HG03196 (cell line): Measurements from ENCODE around the gene ZNF606.
A peak's percentile ranks its signal among the peaks of the same experiment; 100 is the strongest.

Experiments
- ATAC-seq: cut with Tn5 transposase; IDR thresholded peaks from one replicate; pipeline ENCODE4 v1.9.1; 2021; ENCODE audit not compliant: unreplicated experiment

The ZNF606 gene

DNA sequence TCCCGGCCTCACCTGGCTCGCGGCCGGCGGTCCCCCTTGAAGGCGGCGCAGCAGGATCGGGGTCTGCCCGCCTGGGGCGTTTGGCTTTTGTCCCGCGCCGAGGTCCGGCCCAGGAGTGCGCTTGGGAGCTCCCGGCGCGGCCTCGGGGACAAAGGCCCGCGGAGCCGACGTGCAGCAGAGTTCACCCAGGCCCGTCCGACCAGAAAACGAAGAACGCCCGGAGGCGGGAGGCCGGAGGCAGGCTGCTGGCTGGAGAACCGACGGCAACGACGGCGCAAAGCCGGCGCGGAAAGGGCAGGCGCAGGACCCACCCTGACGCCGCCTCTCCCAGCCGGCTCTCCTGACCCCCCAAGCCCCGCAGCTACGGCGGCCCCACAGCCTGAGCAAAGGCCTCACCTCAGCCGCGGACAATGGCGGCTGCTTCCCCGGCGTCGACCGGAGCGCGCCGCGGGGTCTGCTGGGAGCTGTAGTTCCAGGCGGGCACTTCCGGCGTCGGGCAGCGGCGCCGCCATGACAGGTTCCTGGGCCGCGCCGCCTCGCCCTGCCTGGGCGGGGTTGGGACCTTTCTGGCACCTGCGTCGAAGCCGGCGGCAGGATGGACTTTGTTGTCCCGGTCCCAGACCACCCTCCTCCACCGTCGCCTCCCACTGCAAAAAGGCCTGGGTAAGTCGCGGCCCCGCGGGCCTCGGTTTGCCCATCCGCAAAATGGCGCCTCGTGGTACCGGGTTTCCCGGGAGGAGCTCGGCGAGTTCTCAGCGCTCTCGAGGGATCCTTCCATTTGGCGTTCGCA lies at the start of gene ZNF606:
Gene ZNF606, minus strand, starts transcription at position 437 of the 790 bp plus-strand sequence. CDS start 1,501 bp downstream, outside the sequence.
- peak; percentile 95 for ATAC-seq

DNA sequence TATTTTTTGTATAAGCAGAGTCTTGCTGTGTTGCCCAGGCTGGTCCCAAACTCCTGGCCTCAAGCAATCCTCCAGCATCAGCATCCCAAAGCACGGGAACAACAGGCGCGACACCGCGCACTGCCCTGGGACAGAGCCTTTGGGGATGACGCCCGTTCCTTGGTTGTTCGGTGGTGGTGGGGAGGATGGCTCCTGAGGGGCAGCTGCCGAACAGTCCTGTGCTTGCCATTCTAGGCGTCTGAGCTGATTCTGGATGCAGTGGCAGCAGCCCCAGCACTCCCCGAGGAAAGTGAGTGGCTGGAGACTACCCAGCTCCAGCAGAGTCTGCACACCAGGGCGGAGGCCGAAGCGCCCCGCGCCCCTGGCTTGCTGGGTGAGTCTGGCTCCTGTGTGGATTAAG lies 49.6 kb upstream of the ZNF606 start:
- no peak for ATAC-seq

DNA sequence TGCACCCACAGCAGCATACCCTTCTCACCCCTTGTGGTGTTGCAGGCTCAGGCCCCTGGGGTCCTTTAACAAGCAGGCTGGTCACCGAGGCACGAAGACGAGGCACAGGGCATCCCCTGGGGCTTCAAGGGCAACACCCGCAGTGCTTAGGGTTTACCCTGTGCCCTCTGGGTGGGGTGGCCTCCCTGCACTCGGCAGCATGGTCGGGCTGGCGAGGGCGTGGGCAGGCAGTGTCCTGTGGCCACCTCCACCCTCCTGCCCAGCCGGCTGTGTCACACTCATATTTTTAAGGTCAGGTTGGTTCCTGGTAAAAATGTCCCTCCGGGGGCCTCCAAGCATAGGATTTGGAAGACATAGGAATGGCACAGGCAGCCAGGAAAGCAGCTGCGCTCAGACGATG lies 45.1 kb upstream of the ZNF606 start:
- no peak for ATAC-seq

DNA sequence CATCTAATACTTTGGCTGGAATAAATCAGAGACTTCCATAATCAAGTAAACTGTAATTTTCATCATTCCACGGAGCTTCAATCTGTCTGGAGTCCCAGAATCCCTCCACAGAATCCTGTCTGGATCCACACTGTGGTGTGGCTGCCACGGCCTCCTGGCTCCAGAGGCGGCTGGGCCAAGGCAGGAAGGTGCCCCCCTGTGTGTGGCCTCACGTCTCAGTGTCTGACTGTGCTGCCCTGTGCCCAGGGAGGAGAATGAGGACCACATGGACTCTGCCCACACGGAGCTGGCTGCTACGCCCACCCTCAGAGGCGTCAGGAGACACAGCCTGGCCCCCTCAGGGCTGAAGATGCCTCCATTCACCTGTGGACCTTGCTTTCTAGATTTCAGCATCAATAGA lies 44.2 kb upstream of the ZNF606 start:
- ATAC-seq: no peak

DNA sequence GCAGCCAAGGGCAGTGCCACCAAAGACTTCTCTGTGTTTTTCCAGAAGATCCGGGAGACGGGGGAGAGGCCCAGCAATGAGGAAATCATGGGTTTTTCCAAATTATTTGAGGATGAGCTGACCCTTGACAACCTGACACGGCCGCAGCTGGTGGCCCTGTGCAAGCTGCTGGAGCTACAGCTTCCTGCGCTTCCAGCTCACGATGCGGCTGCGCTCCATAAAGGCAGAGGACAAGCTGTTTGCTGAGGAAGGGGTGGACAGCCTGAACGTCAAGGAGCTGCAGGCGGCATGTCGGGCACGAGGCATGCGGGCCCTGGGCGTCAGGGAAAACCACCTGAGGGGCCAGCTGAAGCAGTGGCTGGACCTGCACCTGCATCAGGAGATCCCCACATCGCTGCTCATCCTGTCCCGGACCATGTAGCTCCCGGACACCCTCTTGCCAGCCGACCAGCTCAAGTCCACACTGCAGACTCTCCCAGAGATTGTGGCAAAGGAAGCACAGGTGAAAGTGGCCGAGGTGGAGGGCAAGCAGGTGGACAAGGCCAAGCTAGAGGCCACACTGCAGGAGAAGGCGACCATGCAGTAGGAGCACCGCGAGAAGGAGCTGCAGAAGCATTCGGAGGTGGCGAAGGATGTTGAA lies 42.9 kb upstream of the ZNF606 start:
- no peak for ATAC-seq

DNA sequence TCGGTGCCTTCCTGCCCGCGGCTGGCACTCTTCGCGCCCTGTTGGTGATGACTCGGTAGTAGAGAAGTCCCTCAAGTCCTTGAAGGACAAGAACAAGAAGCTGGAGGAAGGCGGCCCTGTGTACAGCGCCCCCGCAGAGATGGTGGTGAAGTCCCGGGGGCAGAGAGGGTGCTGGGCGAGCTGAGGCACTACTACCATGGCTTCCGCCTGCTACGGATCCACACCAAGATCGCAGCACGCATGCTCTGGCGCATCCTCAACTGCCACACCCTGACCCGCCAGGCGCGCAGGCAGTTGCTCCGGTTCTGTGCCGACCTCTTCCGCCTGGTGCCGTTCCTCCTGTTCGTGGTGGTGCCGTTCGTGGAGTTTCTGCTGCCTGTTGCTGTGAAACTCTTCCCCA lies 42.3 kb upstream of the ZNF606 start:
- no peak for ATAC-seq

DNA sequence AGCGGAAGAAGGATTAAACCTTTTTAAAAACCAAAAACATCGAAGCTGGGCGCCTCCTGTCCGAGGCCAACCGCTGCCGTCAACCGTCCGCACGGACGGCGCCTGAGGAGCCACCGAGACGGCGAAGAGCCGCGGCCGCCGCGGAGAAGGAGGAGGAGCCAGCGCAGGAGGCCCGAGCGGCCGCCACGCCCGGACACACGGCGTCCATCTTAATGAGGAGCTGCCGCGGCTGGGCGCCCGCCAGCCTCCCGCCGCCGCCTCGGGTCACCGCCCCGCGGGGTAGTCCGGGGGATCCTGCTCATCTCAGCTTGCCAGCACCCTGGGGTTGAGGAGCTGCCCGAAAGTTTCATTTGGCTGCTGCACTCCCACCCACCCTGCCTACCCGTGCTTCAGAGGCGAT lies 41.8 kb upstream of the ZNF606 start:
- no peak for ATAC-seq

DNA sequence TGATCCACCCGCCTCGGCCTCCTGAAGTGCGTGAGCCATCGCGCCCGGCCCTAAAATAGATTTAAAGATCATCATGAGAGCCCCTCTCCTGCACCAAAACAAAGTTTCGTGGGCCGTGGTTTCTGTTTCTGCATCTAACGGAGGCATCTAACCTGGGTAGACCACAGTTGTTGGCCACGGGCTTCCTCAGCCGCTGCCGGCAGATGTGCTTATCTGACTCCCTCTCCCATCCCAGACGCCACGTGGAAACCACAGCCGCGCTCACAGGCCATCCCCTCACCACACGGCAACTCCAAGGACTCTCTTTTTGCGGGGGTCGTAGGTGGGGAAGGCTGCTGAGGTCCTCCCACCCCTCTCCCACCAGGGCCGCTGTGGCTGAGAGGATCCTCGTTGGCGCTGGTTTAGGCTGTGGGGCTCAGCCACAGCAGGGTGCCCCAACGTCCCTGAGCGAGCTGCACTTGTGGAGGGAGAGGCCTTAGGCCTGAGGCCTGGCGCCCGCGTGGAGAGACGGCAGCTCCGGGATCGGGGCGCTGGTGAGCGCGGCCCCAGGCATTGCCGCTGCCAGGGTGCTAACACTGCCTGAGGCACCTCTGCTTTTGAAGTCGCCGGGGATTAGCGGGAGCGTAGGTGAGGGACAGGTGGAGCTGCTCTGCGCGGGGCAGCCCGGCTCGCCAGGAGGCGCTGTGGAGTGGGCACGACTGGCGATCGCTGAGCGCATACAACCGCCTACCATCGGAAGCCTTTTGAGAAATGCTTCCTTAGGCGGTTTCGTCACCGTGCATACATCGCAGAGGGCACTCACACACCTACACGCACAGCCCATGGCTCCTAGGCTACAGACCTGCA lies 40.1 kb upstream of the ZNF606 start:
- ATAC-seq: no peak

DNA sequence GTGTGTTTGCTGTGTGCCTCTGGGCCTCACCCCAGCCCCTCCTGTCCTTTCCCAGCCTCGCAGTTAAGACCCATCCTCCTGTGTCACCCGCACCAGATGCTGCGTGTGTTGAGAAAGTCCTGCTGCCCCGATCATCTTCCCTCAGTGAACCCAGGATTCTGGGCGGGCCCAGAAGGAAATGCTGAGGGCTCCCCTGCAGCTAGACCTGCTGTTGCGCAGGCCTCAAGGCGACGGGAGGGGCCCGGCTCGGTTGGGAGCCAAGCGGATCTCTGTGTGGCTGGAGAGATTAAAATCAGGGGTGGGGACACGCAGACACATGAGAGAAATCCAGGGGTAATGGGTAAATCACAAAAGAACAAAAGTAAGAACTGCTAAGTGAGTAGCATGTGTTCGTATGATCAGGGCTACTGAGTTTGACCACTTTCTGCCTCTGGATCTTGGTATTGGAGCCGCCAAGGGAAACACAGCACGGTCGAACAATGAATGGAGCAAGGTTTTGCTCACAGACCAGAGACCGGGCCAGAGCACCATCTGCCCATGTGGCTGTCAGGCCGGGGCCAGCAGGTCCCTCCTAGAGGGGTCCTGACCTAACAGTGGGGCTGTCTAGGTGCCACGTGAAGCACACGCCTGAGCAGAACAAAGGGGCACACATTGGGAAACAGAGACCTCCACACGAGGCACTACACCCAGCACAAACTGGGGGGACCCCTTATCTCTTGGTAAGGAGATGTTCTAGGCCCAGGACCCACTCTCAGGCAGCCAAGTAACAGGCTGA lies 38.3 kb upstream of the ZNF606 start:
- no peak for ATAC-seq

DNA sequence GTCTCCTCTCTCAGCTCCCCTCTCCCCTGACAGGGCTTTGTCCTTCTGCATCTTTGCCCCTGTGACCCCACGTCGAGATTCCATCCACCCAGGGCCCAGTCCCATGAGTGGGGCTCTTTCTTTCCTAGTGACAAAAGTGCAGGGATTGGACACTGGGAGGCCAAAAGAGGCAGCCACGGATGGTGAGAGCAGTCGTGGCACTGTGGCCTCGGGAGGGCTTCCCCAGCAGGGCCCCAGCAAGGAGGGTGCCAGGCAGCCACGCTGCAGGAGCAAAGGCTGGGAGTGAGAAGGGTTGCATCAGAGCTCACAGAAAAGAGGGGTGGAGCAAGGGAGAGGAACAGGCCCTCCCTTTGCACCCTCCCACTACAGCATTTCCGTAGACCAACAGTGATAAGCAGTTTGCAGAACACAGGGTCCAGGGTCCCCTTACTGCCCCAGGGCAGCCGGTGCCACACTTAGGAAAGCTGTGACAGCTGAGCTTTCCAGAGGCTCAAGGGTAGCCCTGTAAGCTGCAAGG lies 36.1 kb upstream of the ZNF606 start:
- no peak for ATAC-seq

DNA sequence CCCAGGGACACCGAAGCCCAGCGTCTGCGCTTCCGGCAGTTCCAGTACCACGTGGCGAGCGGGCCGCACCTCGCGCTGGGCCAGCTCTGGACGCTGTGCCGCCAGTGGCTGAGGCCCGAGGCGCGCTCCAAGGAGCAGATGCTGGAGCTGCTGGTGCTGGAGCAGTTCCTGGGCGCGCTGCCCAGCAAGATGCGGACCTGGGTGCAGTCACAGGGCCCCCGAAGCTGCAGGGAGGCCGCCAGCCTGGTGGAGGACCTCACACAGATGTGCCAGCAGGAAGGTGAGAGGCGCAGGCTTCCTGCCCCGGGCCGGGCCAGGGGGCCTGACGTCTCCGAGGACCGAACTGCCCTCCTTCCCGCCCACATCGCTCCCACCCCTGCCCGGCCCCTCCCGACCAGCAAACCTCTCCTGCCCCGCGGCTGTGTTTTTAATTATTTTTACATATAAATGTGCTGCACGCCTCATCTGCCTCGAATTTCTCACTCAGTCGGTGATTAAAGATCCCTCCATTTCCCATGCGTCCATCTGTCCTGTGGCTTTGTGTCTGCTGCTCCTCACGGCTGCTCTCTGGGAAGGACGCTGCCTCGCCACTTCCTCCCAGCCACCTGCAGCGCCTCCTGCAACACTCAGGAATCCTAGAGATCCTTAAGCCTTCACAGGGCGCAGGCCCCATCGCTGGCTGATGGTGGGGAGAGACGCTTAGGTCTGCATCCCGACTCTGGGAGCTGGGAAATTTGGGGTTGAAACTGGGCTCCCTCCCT lies 35.5 kb upstream of the ZNF606 start:
- no peak for ATAC-seq

DNA sequence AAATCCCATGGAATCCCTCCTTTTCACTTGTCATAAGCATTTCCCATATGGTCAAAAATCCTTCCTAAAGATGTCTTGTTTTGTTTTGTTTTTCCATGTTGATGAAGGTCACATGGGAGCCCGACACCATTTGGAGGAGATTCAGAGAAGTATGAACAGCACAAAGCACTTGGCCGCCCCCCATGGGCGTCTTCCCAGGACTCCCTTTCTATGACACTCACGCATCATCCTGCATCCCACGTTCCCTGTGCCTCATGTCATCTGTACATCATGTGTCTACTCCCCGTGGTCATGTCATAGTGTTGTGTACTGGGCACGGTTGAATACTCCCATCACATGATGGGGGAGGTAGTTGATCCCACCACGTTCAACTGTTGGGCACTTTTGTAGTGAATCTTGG lies 33.2 kb upstream of the ZNF606 start:
- ATAC-seq: no peak

DNA sequence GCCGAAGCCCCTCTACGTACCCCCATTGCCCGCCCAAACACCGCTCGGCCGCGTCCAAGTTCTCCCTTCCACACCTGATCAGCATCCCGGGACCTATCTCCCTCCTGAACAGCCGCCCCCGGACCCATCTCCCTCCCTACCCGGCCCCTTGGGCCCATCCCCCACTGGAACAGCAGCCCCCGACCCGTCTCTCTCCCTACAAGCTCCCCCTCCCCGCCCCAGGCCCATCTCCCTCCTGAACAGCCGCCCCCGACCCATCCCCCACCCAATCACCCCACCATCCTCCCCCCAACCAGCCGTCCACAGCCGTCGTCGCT lies 31.8 kb upstream of the ZNF606 start:
- ATAC-seq: no peak

DNA sequence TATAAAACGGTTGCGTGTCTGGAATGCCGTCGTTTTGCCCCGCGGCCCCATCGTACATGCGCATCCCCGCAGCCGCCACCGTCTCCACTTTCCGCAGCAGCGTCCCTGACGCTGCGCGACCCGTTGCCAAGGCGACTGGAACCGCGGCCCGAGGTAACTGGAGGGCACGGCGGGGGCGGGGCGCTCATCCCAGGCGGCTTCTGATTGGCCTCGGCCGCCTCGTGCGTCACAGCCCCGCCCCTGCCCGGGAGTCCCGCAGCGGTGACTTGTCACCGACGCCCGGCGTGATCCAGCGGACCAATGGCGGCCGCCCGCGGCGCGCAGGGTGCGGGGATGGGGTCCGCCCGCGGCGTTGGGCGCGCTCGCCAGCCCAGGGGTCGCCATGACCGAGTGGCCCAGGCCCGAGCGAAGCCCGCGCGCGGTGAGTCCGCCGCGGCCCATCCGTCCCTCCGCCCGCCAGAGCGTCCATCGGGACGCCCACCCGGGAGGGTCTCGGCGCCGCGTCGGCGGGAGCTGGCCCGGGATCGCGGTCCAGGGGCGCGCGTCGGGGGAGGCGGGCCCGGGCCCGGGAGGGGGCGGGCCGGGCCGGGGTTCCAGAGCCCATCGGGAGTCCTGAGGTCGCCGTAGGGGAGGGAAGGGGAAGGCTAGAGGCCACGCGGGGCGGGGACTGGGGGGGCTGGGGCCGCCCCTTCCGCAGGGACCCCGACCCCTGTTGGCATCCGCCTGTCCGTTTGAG lies 31.3 kb upstream of the ZNF606 start, which contains the start of gene ZSCAN1:
Gene ZSCAN1, plus strand, starts transcription at position 285 of the 736 bp plus-strand sequence. CDS start 3,812 bp downstream, outside the sequence.
- no peak for ATAC-seq

DNA sequence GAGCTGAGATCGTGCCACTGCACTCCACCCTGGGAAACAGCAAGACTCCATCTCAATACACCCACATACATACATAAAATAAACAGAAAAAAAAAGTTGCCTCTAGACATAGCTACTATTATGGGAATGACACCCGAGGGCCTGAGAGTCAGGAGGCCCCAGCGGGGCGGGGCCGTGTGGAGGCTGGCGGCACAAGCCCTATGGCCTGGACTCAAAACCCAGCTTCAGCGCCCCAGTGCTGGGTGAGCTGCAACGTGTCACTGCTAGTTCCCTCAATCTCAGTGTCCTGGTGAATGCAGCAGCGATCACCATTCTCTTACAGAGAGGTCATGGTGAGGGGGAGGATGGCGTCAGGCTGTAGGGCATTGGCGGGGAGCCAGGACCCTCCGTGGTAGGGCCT lies 22.0 kb upstream of the ZNF606 start:
- no peak for ATAC-seq

DNA sequence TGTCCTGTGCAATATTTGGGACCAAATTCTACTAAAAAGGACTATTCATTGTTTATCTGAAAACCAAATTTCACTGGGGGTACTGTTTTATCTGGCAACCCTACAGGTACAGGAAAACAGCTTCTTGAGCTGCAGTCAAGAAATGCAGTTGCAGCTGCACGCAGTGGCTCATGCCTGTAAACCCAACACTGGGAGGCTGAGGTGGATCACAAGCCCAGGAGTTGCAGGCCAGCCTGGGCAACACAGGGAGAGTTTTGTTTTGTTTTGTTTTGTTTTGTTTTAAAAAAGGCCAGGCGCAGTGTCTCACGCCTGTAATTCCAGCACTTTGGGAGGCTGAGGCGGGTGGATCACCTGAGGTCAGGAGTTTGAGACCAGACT lies 19.7 kb upstream of the ZNF606 start:
- no peak for ATAC-seq

DNA sequence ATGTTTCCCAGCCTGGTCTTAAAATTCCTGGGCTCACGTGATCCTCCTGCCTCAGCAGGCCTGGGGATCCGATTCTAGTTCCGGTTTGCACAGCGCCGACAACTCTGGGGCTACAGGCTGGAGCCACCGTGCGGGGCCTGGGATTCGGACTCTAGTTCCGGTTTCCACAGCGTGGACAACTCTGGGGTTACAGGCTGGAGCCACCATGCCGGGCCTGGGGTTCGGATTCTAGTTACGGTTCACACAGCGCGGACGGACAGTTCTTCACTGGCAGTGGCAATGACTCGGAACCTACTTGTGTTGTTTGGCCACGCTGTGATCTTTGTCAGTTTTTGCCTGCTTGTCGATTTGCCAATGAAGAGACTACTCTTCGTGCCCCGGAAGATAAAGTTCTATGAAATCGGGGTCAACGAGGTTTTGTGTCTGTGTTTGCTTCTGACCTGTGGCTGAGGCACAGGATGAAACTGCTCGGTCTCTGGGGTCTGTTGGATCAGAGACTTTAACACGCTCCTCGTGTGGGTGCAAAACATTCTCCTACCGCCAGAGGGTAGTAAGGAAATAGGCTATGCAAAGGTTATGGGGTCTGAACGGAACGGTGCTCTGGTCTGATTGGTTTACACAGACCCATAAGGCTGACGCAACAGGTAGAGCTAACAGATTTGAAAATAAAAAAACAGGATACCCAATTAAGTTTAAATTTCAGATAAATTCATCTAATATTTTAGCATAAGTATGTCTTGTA lies 19.1 kb upstream of the ZNF606 start:
- ATAC-seq: no peak

DNA sequence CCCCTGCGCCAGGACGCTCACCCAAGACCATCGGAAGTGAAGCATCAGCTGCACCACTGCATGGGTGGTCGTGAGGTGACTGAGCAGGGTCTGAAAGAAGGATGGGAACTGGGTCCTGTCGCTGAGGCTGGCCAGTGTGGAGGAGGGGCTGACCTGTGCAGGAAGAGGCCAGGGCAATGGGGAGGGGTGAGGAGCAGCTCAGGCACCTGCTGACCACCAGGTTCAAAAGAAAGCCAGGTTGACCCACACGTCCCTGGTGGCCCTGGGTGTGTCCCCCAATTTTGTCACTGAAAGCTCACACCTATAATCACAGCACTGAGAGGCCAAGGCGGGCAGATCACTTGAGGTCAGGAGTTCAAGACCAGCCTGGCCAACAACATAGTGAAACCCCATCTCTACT lies 17.5 kb upstream of the ZNF606 start:
- no peak for ATAC-seq

DNA sequence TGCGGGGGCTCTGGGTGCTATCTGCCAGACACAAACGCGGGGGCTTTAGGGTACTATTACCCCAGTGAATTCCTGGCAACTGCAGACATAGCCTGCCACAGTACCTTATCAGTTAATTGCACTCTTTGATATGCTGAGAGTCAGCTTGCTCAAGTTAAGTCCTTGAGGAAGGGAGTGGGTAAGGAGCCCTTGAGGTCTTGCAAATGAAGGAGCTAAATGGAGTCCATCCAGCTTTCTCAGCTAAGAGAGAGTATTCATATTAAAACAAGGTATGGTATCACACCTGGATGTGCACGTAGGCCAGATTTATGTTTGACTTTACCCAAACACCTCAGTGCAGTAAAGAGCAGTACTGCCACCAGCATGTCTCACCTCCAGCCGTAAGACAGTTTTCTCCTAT lies 11.5 kb upstream of the ZNF606 start:
- no peak for ATAC-seq
